H9 (cell line): Measurements from ENCODE around the gene ODAD4. TPM values are rescaled to one million over a fixed set of nuclear protein-coding genes. Genes with fewer than 3 reads are reported as not detected.

Experiments
- DNase-seq: peaks from one replicate; pipeline ENCODE4 v3.0.0-alpha.2; 2017
- H2AFZ ChIP-seq: one replicate; pipeline ENCODE4 v1.6.1; 2013; ENCODE audit warnings: mild to moderate bottlenecking, low read length, control low read depth, moderate library complexity
- H2AK5ac ChIP-seq: 2 replicates; pipeline ENCODE4 v1.6.1; 2013; ENCODE audit warnings: low read length, control low read depth, mixed read lengths; ENCODE audit not compliant: insufficient read length
- H2BK120ac ChIP-seq: one replicate; pipeline ENCODE4 v1.6.1; 2013; ENCODE audit warnings: low read depth, mild to moderate bottlenecking, low read length, control low read depth, inconsistent platforms; ENCODE audit not compliant: poor library complexity, severe bottlenecking
- H2BK12ac ChIP-seq: 2 replicates; pipeline ENCODE4 v1.6.1; 2013; ENCODE audit warnings: low read length, control low read depth, mixed read lengths, low read depth; ENCODE audit not compliant: insufficient read length
- H2BK15ac ChIP-seq: 2 replicates; pipeline ENCODE4 v1.6.1; 2013; ENCODE audit warnings: low read depth, low read length, control low read depth
- H2BK20ac ChIP-seq: one replicate; pipeline ENCODE4 v1.6.1; 2013; ENCODE audit warnings: low read depth, mild to moderate bottlenecking, low read length, control low read depth, inconsistent platforms; ENCODE audit not compliant: poor library complexity, severe bottlenecking
- H2BK5ac ChIP-seq: 2 replicates; pipeline ENCODE4 v1.6.1; 2013; ENCODE audit warnings: low read length, control low read depth, mixed read lengths; ENCODE audit not compliant: insufficient read length
- H3K14ac ChIP-seq: 2 replicates; pipeline ENCODE4 v1.6.1; 2013; ENCODE audit warnings: low read length, control low read depth; ENCODE audit not compliant: insufficient read depth
- H3K18ac ChIP-seq: 2 replicates; pipeline ENCODE4 v1.6.1; 2013; ENCODE audit warnings: low read depth, mild to moderate bottlenecking, mixed read lengths, low read length, control low read depth; ENCODE audit not compliant: insufficient read length
- H3K23ac ChIP-seq: 2 replicates; pipeline ENCODE4 v1.6.1; 2013; ENCODE audit warnings: low read length, control low read depth, mixed read lengths, low read depth; ENCODE audit not compliant: insufficient read length
- H3K23me2 ChIP-seq: 2 replicates; pipeline ENCODE4 v1.6.1; 2013; ENCODE audit warnings: low read depth, mild to moderate bottlenecking, mixed read lengths, low read length, control low read depth; ENCODE audit not compliant: insufficient read length, poor library complexity, severe bottlenecking
- H3K27ac ChIP-seq: 2 replicates; pipeline ENCODE4 v1.5.1; 2013; ENCODE audit warnings: low read length, control low read depth, mixed read lengths, low read depth; ENCODE audit not compliant: insufficient read length
- H3K27me3 ChIP-seq: 2 replicates; pipeline ENCODE4 v1.6.1; 2013; ENCODE audit warnings: low read length, control low read depth, inconsistent platforms; ENCODE audit not compliant: insufficient read depth
- H3K4ac ChIP-seq: 2 replicates; pipeline ENCODE4 v1.6.1; 2013; ENCODE audit warnings: low read depth, mild to moderate bottlenecking, control low read depth, inconsistent platforms, low read length, moderate library complexity
- H3K4me1 ChIP-seq: 2 replicates; pipeline ENCODE4 v1.6.1; 2013; ENCODE audit warnings: low read length, control low read depth, inconsistent platforms; ENCODE audit not compliant: insufficient read depth
- H3K4me2 ChIP-seq: 2 replicates; pipeline ENCODE4 v1.6.1; 2013; ENCODE audit warnings: low read length, control low read depth, mixed read lengths; ENCODE audit not compliant: insufficient read length, insufficient read depth
- H3K56ac ChIP-seq: 2 replicates; pipeline ENCODE4 v1.6.1; 2013; ENCODE audit warnings: low read depth, mild to moderate bottlenecking, mixed read lengths, low read length, control low read depth; ENCODE audit not compliant: insufficient read length
- H3K79me1 ChIP-seq: 2 replicates; pipeline ENCODE4 v1.6.1; 2013; ENCODE audit warnings: low read depth, mild to moderate bottlenecking, moderate library complexity, low read length, control low read depth, inconsistent platforms; ENCODE audit not compliant: insufficient read depth, poor library complexity, severe bottlenecking
- H3K79me2 ChIP-seq: 2 replicates; pipeline ENCODE4 v1.6.1; 2013; ENCODE audit warnings: low read length, control low read depth, inconsistent platforms; ENCODE audit not compliant: insufficient read depth
- H3K9ac ChIP-seq: 2 replicates; pipeline ENCODE4 v1.6.1; 2013; ENCODE audit warnings: low read length, control low read depth, mixed read lengths; ENCODE audit not compliant: insufficient read length; ENCODE audit errors: extremely low read depth
- H3K9me3 ChIP-seq: one replicate; pipeline ENCODE4 v1.6.1; 2013; ENCODE audit warnings: low read depth, low read length, inconsistent platforms; ENCODE audit not compliant: control insufficient read depth
- H3T11ph ChIP-seq: one replicate; pipeline ENCODE4 v1.6.1; 2013; ENCODE audit warnings: mild to moderate bottlenecking, low read length, control low read depth, inconsistent platforms
- H4K20me1 ChIP-seq: one replicate; pipeline ENCODE4 v1.6.1; 2013; ENCODE audit not compliant: control insufficient read depth, insufficient read length, insufficient read depth
- H4K5ac ChIP-seq: 2 replicates; pipeline ENCODE4 v1.6.1; 2013; ENCODE audit warnings: low read depth, mild to moderate bottlenecking, mixed read lengths, low read length, control low read depth; ENCODE audit not compliant: insufficient read length
- H4K8ac ChIP-seq: replicated peaks from 2 replicates; pipeline ENCODE4 v1.6.1; 2013; ENCODE audit warnings: low read length, control low read depth, mixed read lengths, low read depth; ENCODE audit not compliant: insufficient read length
- H4K91ac ChIP-seq: 2 replicates; pipeline ENCODE4 v1.6.1; 2013; ENCODE audit warnings: low read depth, mild to moderate bottlenecking, moderate library complexity, mixed read lengths, low read length, control low read depth; ENCODE audit not compliant: insufficient read length
- H3K27ac Mint-ChIP-seq, 3 experiments: 2 replicates in 2 of 3; 3 replicates in 1 of 3; pipeline ENCODE4 v1.8.0; 2020 to 2021; ENCODE audit warnings: mixed read lengths in 3 of 3, mild to moderate bottlenecking in 1 of 3, moderate library complexity in 1 of 3
- H3K27me3 Mint-ChIP-seq: 2 replicates; pipeline ENCODE4 v1.8.0; 2021; ENCODE audit warnings: low read depth, mild to moderate bottlenecking, moderate library complexity, mixed read lengths
- H3K36me3 Mint-ChIP-seq, 3 experiments: 2 replicates in 2 of 3; 3 replicates in 1 of 3; pipeline ENCODE4 v1.8.0; 2020 to 2021; ENCODE audit warnings: low read depth in 3 of 3, mixed read lengths in 3 of 3; ENCODE audit not compliant: insufficient read depth in 1 of 3
- H3K4me1 Mint-ChIP-seq, 2 experiments: 2 replicates each; pipeline ENCODE4 v1.8.0; 2020; ENCODE audit warnings: mixed read lengths in 2 of 2
- H3K4me3 Mint-ChIP-seq, 2 experiments: 2 replicates in 1 of 2; 3 replicates in 1 of 2; pipeline ENCODE4 v1.8.0; 2020 to 2021; ENCODE audit warnings: mild to moderate bottlenecking in 2 of 2, mixed read lengths in 2 of 2, moderate library complexity in 1 of 2
- H3K9me3 Mint-ChIP-seq, 2 experiments: 2 replicates in 1 of 2; 3 replicates in 1 of 2; pipeline ENCODE4 v1.8.0; 2020; ENCODE audit warnings: mild to moderate bottlenecking in 2 of 2, mixed read lengths in 2 of 2, moderate library complexity in 1 of 2
- CTCF ChIP-seq: fragments of 200-600 bp; sonication (generic); conservative IDR thresholded peaks from 3 replicates; pipeline ENCODE4 v1.8.0; 2021; ENCODE audit warnings: antibody characterized with exemption, mild to moderate bottlenecking
- WGBS: extraction: QIAGEN DNeasy Blood & Tissue Kit; methylation state at CpG from one replicate; pipeline ENCODE4 v1.1.7; 2013; ENCODE audit warnings: missing lambda C conversion rate, low lambda C conversion rate, mixed read lengths; ENCODE audit not compliant: insufficient read length; ENCODE audit errors: extremely low coverage; 5-methylcytosine and 5-hydroxymethylcytosine counted together
- total RNA-seq: library from RNA; stranded (reverse); gene quantifications from 2 replicates; pipeline ENCODE4 v1.2.1, GENCODE V29; 2021

Gene ODAD4
- total RNA-seq, 1 experiment from 2014 or later, result 2.1 TPM

- H3K27ac Mint-ChIP-seq, result peak overlapping the region in 1 of 3 experiments; percentile 44; a peak in 2 of 7 replicates
Observed at GRCh38 chr17:41948762-41949460, 18.5 kb downstream of the ODAD4 start.

More at GRCh38 chr17:41948762-41949460, 18.5 kb downstream of the ODAD4 start:
- H3K79me1 ChIP-seq, result no peaks in the 10 kb centered on the region
- no peak overlapping the region for H3K23ac ChIP-seq
- H3K4me2 ChIP-seq, result no peak overlapping the region
- no peak overlapping the region for H2BK20ac ChIP-seq
- H2BK120ac ChIP-seq, result no peak overlapping the region
- no peak overlapping the region for H3K9ac ChIP-seq
- Mint-ChIP-seq H3K27me3 (no peaks in the 10 kb centered on the region), H3K4me1 (no peaks in the 10 kb centered on the region), H3K36me3 (no peaks in the 10 kb centered on the region; a peak in 2 of 7 replicates), H3K9me3 (no peaks in the 10 kb centered on the region), H3K4me3 (no peak overlapping the region)
- H2AFZ ChIP-seq, result no peak overlapping the region
- no peak overlapping the region for H4K8ac ChIP-seq
- H3K14ac ChIP-seq, result no peak overlapping the region
- no peak overlapping the region for H3K56ac ChIP-seq
- no peak for DNase-seq
- no peak overlapping the region for H3K18ac ChIP-seq
- no CpG with 5 or more reads among the region's 11 CpGs for WGBS
- H2BK12ac ChIP-seq, result no peak overlapping the region
- H2BK15ac ChIP-seq, result no peak overlapping the region
- no peaks in the 10 kb centered on the region for H3K23me2 ChIP-seq
- no peak overlapping the region for H2BK5ac ChIP-seq
- H4K91ac ChIP-seq, result no peak overlapping the region
- no peaks in the 10 kb centered on the region for H3K4me1 ChIP-seq
- no peaks in the 10 kb centered on the region for H3K9me3 ChIP-seq
- H3K27me3 ChIP-seq, result no peaks in the 10 kb centered on the region
- H2AK5ac ChIP-seq, result no peak overlapping the region
- H3K27ac ChIP-seq, result no peak overlapping the region
- H4K20me1 ChIP-seq, result no peaks in the 10 kb centered on the region
- no peak for TF ChIP-seq CTCF
- no peak overlapping the region for H4K5ac ChIP-seq
- no peaks in the 10 kb centered on the region for H3K79me2 ChIP-seq
- no peak overlapping the region for H3T11ph ChIP-seq
- no peak overlapping the region for H3K4ac ChIP-seq
